ENCODE results near the gene PIGA.
A peak's percentile ranks its signal among the peaks of the same experiment; 100 is the strongest.

PIGA gene

DNA sequence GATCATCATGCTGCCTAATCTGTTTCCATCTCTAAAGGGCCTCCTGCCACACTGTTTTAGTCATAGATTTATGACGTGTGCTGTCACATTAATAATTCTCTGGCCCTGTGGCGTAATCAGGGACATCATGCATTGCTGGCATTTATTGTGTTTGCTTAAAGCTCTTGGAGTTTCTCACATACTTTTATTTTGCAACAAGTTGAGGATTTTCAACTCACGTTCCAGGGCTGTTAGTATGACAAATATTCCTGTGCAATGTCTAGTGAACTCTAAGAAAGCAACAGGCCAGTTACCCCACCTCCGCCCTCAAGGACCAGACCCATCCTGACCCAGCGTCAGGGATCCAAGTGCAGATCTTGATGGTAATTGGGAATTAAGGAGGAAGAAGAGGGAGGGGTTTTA is 7.8 kb upstream of the PIGA start:
- no peak overlapping the region for H3K4me3 ChIP-seq (replicated peaks; ENCODE audit: low read depth, low read length)
- no peak for DNase-seq (ENCODE audit: extremely low read depth, low read depth)
- TF ChIP-seq CTCF (IDR thresholded peaks at IDR 0.05; ENCODE audit: low read depth, low read length, missing control alignments) = no peak

GRCh38 chrX:15340867-15341266 is 5.5 kb upstream of the PIGA start:
- no peak for DNase-seq (ENCODE audit: extremely low read depth, low read depth)
- no peak for TF ChIP-seq CTCF (IDR thresholded peaks at IDR 0.05; ENCODE audit: low read depth, low read length, missing control alignments)
- no peak overlapping the region for H3K4me3 ChIP-seq (replicated peaks; ENCODE audit: low read depth, low read length)

- TF ChIP-seq CTCF (IDR thresholded peaks at IDR 0.05; ENCODE audit: low read depth, low read length, missing control alignments) = no peak
- peak overlapping the region; percentile 67 for H3K4me3 ChIP-seq (replicated peaks; ENCODE audit: low read depth, low read length)
- DNase-seq (ENCODE audit: extremely low read depth, low read depth) = peak; percentile 7
Observed at GRCh38 chrX:15336023-15336413, 695 bp upstream of the PIGA start.

DNA sequence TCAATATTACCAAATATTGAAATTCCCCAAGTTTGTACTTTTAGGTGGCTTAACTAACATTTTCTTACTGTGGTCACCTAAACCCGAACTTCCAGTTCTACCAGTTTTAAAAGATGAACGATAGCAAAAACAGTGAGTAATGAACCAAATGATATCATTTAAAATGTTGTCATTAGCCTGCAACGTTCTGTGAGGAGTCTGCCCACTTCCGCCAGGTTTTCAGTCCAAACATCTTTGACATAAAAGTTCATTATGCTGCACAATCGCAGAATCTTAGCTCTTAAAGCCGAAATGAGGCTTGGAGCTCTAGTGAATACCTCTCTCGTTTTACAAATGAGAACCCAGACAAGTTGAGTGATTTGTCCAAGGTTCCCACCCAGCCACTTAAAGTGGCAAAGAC is 762 bp downstream of the PIGA start:
- DNase-seq (ENCODE audit: extremely low read depth, low read depth) = no peak
- H3K4me3 ChIP-seq (replicated peaks; ENCODE audit: low read depth, low read length) = peak overlapping the region; percentile 67

DNA sequence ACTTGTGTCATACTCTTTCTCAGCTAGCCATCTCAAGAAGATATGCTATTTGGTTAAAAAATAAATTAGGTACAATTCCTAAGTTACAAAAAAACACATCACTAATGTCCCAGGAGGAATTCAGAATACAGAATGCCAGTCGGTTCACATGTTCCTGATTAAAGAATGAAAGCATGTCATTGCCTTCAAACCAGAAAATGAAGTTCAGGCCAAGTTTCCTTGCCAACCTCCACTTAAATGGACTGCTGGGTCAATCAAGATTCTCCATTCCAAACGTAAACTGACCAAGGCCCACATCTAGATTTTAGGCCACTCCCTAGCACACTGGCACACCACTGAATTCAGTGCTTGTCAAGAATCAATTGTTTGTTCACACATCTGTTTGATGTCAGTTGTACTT is 6.5 kb downstream of the PIGA start:
- no peak for DNase-seq (ENCODE audit: extremely low read depth, low read depth)
- no peak for TF ChIP-seq CTCF (IDR thresholded peaks at IDR 0.05; ENCODE audit: low read depth, low read length, missing control alignments)
- no peak overlapping the region for H3K4me3 ChIP-seq (replicated peaks; ENCODE audit: low read depth, low read length)

More for the DNA sequence above, 762 bp downstream of the PIGA start:
- no peak for TF ChIP-seq CTCF (IDR thresholded peaks at IDR 0.05; ENCODE audit: low read depth, low read length, missing control alignments)

- no peak for TF ChIP-seq CTCF (IDR thresholded peaks at IDR 0.05; ENCODE audit: low read depth, low read length, missing control alignments)
- H3K4me3 ChIP-seq (replicated peaks; ENCODE audit: low read depth, low read length) = no peak overlapping the region
- no peak for DNase-seq (ENCODE audit: extremely low read depth, low read depth)
Observed at GRCh38 chrX:15328131-15328530, 7.2 kb downstream of the PIGA start.

DNA sequence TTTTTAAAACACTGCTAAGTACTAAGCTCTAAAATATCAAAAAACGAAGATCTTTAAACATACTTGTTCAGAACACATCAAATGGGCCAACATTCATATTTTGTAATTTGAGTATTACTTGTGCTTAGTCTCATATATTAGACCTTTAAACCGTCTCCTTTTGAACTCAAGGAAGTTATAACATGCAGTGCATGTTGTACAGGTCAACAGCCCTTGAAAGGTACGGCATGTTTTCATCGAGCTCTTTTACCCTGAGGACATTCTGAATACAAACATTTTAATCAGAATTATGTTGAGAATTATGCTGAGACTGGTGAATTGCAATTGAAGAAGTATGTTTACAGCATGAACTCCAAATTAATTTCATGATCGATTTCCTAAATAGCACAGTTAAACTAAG is 12.9 kb downstream of the PIGA start:
- TF ChIP-seq CTCF (IDR thresholded peaks at IDR 0.05; ENCODE audit: low read depth, low read length, missing control alignments) = no peak
- H3K4me3 ChIP-seq (replicated peaks; ENCODE audit: low read depth, low read length) = no peak overlapping the region
- DNase-seq (ENCODE audit: extremely low read depth, low read depth) = no peak
